Endothelial cell of umbilical vein (primary cell): ENCODE results near the gene RAD51B. TPM values are rescaled to one million over a fixed set of nuclear protein-coding genes. Genes with fewer than 3 reads are reported as not detected.

Experiments used
- BruUV-seq: library from RNA; stranded (reverse); fragments of 400-500 nt; replicated peaks from 2 replicates; lab custom pipeline; 2021; lab: Mats Ljungman, UMichigan
- CTCF ChIA-PET: fragments of 300-600, 350-600 bp; sonication (Branson Sonifier 250); formaldehyde crosslinking; loops from one replicate; lab custom pipeline; 2021; ENCODE audit warnings: antibody characterized with exemption, inconsistent platforms; lab: Charles Lee
- POLR2A ChIA-PET: fragments of 300-600, 350-600 bp; sonication (Branson Sonifier 250); formaldehyde crosslinking; loops from one replicate; lab custom pipeline; 2021; ENCODE audit warnings: antibody characterized with exemption, inconsistent platforms; lab: Charles Lee
- DNase-seq: peaks from one replicate; pipeline ENCODE4 v3.0.0-alpha.2; 2011; ENCODE audit warnings: low read depth, low spot score
- FAIRE-seq: peaks from 2 replicates; lab custom pipeline; 2011; peaks lifted over from hg19 to GRCh38; lab: Jason Lieb, UNC
- H2AFZ ChIP-seq: 2 replicates; pipeline ENCODE4 v1.6.0; 2012; ENCODE audit warnings: low read depth, low read length, control low read depth, inconsistent platforms
- H3K27ac ChIP-seq: 2 replicates; pipeline ENCODE4 v1.5.1; 2011; ENCODE audit warnings: low read depth, mild to moderate bottlenecking, control low read depth, low read length, moderate library complexity; ENCODE audit not compliant: insufficient read depth
- H3K27me3 ChIP-seq, 2 experiments: 2 replicates each; pipeline versions ENCODE4 v1.6.0 to v1.6.1; 2011; ENCODE audit warnings: low read length in 2 of 2, mixed read lengths in 1 of 2; ENCODE audit not compliant: control insufficient read depth in 2 of 2, insufficient read depth in 2 of 2
- H3K36me3 ChIP-seq, 2 experiments: 2 replicates in 1 of 2; 3 replicates in 1 of 2; pipeline ENCODE4 v1.5.1; 2011; ENCODE audit warnings: low read length in 2 of 2, mild to moderate bottlenecking in 1 of 2, moderate library complexity in 1 of 2; ENCODE audit not compliant: control insufficient read depth in 2 of 2, insufficient read depth in 2 of 2; ENCODE audit errors: extremely low read depth in 1 of 2
- H3K4me1 ChIP-seq: 3 replicates; pipeline ENCODE4 v1.5.1; 2011; ENCODE audit warnings: mild to moderate bottlenecking, low read length; ENCODE audit not compliant: control insufficient read depth, insufficient read depth; ENCODE audit errors: extremely low read depth
- H3K4me2 ChIP-seq: 2 replicates; pipeline ENCODE4 v1.6.1; 2011; ENCODE audit warnings: low read length, control low read depth, mixed read lengths; ENCODE audit not compliant: insufficient read depth
- H3K4me3 ChIP-seq, 3 experiments: fragments of 200-600 bp in 1 of 3; sonication (generic), shearing (Covaris generic) in 1 of 3; replicated peaks in 1 of 3; 2 replicates each; pipeline ENCODE4 v1.5.1; 2011 to 2016; ENCODE audit warnings: control low read depth in 3 of 3, low read length in 3 of 3, mild to moderate bottlenecking in 2 of 3, inconsistent platforms in 1 of 3, low read depth in 1 of 3, moderate library complexity in 1 of 3; ENCODE audit not compliant: insufficient read depth in 1 of 3
- H3K79me2 ChIP-seq: 2 replicates; pipeline ENCODE4 v1.6.0; 2012; ENCODE audit warnings: low read length, inconsistent platforms; ENCODE audit not compliant: control insufficient read depth, insufficient read depth
- H3K9ac ChIP-seq: replicated peaks from 2 replicates; pipeline ENCODE3; 2011; ENCODE audit warnings: low read length, control low read depth; ENCODE audit not compliant: insufficient read depth; ENCODE audit errors: extremely low read depth
- H3K9me1 ChIP-seq: replicated peaks from 3 replicates; pipeline ENCODE4 v1.6.0; 2011; ENCODE audit warnings: mild to moderate bottlenecking, low read length; ENCODE audit not compliant: control insufficient read depth, insufficient read depth; ENCODE audit errors: extremely low read depth
- H3K9me3 ChIP-seq: replicated peaks from 2 replicates; pipeline ENCODE4 v1.5.1; 2012; ENCODE audit warnings: low read length, inconsistent platforms; ENCODE audit not compliant: control insufficient read depth, insufficient read depth
- H4K20me1 ChIP-seq: replicated peaks from 2 replicates; pipeline ENCODE3; 2011; ENCODE audit warnings: mild to moderate bottlenecking, low read length; ENCODE audit not compliant: control insufficient read depth, insufficient read depth; ENCODE audit errors: extremely low read depth
- EZH2 ChIP-seq: IDR thresholded peaks from 2 replicates; pipeline ENCODE4 v1.6.1; 2012; ENCODE audit warnings: borderline replicate concordance, low read depth, mild to moderate bottlenecking, moderate library complexity, low read length, inconsistent platforms; ENCODE audit not compliant: severe bottlenecking
- FOS ChIP-seq: IDR thresholded peaks from 2 replicates; pipeline ENCODE4 v1.6.1; 2011; ENCODE audit warnings: mild to moderate bottlenecking, low read length, moderate library complexity, borderline replicate concordance; ENCODE audit not compliant: insufficient read depth
- GATA2 ChIP-seq: IDR thresholded peaks from 2 replicates; pipeline ENCODE4 v1.7.0; 2011; ENCODE audit warnings: low read depth, mild to moderate bottlenecking, moderate library complexity, mixed read lengths, low read length; ENCODE audit not compliant: insufficient read length, insufficient read depth
- JUN ChIP-seq: IDR thresholded peaks from 2 replicates; pipeline ENCODE4 v1.6.1; 2011; ENCODE audit warnings: borderline replicate concordance, low read depth; ENCODE audit not compliant: insufficient read length, insufficient read depth
- MYC ChIP-seq: IDR thresholded peaks from one replicate; pipeline ENCODE4 v1.6.1; 2011; ENCODE audit warnings: mild to moderate bottlenecking, low read depth, low read length
- POLR2A ChIP-seq: IDR thresholded peaks from 2 replicates; pipeline ENCODE4 v1.6.1; 2012; ENCODE audit warnings: low read depth, mild to moderate bottlenecking, control low read depth, low read length
- POLR2AphosphoS5 ChIP-seq: IDR thresholded peaks from 2 replicates; pipeline ENCODE4 v1.6.1; 2012; ENCODE audit warnings: low read depth, mild to moderate bottlenecking, control low read depth, low read length, moderate library complexity; ENCODE audit not compliant: insufficient read depth
- dilution Hi-C: fragments of 300-500 bp; cut with MboI; formaldehyde crosslinking; loops from one replicate; pipeline ENCODE4 v1.15.0; 2019; ENCODE audit warnings: low sequenced_read_pairs; ENCODE audit not compliant: extremely low pct_ligation_motif_present
- intact Hi-C: fragments of 100-400 bp; cut with micrococcal nuclease; formaldehyde crosslinking; loops from one replicate; pipeline ENCODE4 v1.10.0; 2022
- polyA plus RNA-seq, 4 experiments: library from polyadenylated mRNA; depleted of rRNA in 3 of 4; stranded (reverse) in 3 of 4; unstranded in 1 of 4; fragments of >200 nt; gene quantifications; 2 replicates each; pipeline versions ENCODE4 v1.2.1 to v1.2.3, GENCODE V29; 2011 to 2012; ENCODE audit warnings: missing spikeins in 1 of 4
- total RNA-seq: library from RNA; stranded (reverse); gene quantifications from 2 replicates; pipeline ENCODE4 v1.2.3, GENCODE V29; 2021
- TF ChIP-seq, protein P1 (sequence below): IDR thresholded peaks from 2 replicates; pipeline ENCODE4 v1.6.1; 2011; ENCODE audit not compliant: insufficient read depth, insufficient read length
- TF ChIP-seq, protein P2 (sequence below), 2 donors: IDR thresholded peaks; 1 replicate in 1 of 2; 2 replicates in 1 of 2; pipeline ENCODE4 v1.5.1; 2011; ENCODE audit warnings: low read length in 2 of 2, mild to moderate bottlenecking in 2 of 2, moderate library complexity in 2 of 2, control low read depth in 1 of 2, inconsistent platforms in 1 of 2, low read depth in 1 of 2; ENCODE audit not compliant: insufficient read depth in 1 of 2; ENCODE audit errors: extremely low read depth in 1 of 2

RAD51B gene
- total and polyA plus RNA-seq, 2 donors (not counting 3 experiments of a cell fraction or from before 2014, with no cell fraction given), result 3.9 to 19.0 TPM

DNA sequence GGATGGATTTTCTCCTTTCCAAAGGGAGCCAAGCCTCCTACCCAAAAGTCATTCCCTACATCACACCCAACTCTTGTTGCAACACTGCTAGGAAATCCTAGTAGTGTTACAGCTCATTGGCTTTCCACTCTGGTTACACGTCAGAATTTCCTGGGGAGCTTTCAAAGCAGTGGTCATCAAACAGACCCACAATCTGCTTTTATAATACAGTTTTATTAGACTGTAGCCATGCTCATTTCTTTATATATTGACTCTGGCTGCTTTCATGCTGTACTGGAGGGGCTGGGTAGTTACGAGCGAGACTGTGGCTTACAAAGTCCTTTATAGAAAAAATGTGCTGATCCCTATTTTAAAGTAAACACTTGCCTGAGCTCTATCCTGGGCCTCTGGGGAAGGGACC, 37.5 kb upstream of the RAD51B start:
- no peaks in the 10 kb centered on the region for H3K4me1 ChIP-seq
- ChIA-PET POLR2A (no interaction called here), CTCF (interaction anchor here (1.3 to 1.9 kb wide), 2 partner anchors 22 to 24 kb away, joined by 4 to 6 read pairs; no protein-coding TSS in a partner anchor)
- FAIRE-seq, result no peak
- no peak for DNase-seq
- H3K9me3 ChIP-seq, result no peaks in the 10 kb centered on the region
- dilution Hi-C loops (no loop called here), intact Hi-C loops (no loop called here)
- H2AFZ ChIP-seq, result no peak overlapping the region
- H3K79me2 ChIP-seq, result no peaks in the 10 kb centered on the region
- H4K20me1 ChIP-seq, result no peaks in the 10 kb centered on the region
- H3K9me1 ChIP-seq, result no peaks in the 10 kb centered on the region
- H3K4me3 ChIP-seq, result no peak overlapping the region
- no peak overlapping the region for H3K27ac ChIP-seq
- no TSS peak for BruUV-seq
- H3K9ac ChIP-seq, result no peak overlapping the region
- H3K27me3 ChIP-seq, result no peaks in the 10 kb centered on the region
- peaks cover 27 to 47% of the 10 kb centered on the region in 2 experiments for H3K36me3 ChIP-seq
- TF ChIP-seq JUN, result no peak
- no peak for TF ChIP-seq EZH2
- no peak for TF ChIP-seq POLR2A
- TF ChIP-seq, protein P1, sequence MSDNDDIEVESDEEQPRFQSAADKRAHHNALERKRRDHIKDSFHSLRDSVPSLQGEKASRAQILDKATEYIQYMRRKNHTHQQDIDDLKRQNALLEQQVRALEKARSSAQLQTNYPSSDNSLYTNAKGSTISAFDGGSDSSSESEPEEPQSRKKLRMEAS, result no peak
- no peak for TF ChIP-seq GATA2
- no peak for TF ChIP-seq MYC
- TF ChIP-seq POLR2AphosphoS5, result no peak
- TF ChIP-seq, protein P2, sequence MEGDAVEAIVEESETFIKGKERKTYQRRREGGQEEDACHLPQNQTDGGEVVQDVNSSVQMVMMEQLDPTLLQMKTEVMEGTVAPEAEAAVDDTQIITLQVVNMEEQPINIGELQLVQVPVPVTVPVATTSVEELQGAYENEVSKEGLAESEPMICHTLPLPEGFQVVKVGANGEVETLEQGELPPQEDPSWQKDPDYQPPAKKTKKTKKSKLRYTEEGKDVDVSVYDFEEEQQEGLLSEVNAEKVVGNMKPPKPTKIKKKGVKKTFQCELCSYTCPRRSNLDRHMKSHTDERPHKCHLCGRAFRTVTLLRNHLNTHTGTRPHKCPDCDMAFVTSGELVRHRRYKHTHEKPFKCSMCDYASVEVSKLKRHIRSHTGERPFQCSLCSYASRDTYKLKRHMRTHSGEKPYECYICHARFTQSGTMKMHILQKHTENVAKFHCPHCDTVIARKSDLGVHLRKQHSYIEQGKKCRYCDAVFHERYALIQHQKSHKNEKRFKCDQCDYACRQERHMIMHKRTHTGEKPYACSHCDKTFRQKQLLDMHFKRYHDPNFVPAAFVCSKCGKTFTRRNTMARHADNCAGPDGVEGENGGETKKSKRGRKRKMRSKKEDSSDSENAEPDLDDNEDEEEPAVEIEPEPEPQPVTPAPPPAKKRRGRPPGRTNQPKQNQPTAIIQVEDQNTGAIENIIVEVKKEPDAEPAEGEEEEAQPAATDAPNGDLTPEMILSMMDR (IDR thresholded peaks at IDR 0.05; ENCODE audit: extremely low read depth in 1 of 2, insufficient read depth in 1 of 2, low read depth in 1 of 2, low read length in 2 of 2), result no peak
- TF ChIP-seq FOS, result no peak
- H3K4me2 ChIP-seq, result no peak overlapping the region
